GM12878 (cell line): ENCODE measurements around the gene LHFPL3. TPM values are rescaled to one million over a fixed set of nuclear protein-coding genes. Genes with fewer than 3 reads are reported as not detected.

Source experiments
- ATAC-seq: fragments of 200-7000 bp; cut with Tn5 transposase; 3 replicates; pipeline ENCODE4 v1.9.1; 2020; ENCODE audit warnings: mild to moderate bottlenecking, moderate library complexity
- BruUV-seq: library from RNA; stranded (reverse); fragments of 400-500 nt; replicated peaks from 2 replicates; lab custom pipeline; 2021; lab: Mats Ljungman, UMichigan
- CTCF ChIA-PET: fragments of 300-600 bp; sonication (Branson Sonifier 250); formaldehyde crosslinking; extraction: SDS; loops from one replicate; lab custom pipeline; 2021; ENCODE audit warnings: inconsistent platforms; lab: Yijun Ruan, JAX
- POLR2A ChIA-PET: fragments of 350-600 bp; formaldehyde crosslinking; extraction: SDS; loops from one replicate; lab custom pipeline; 2021; ENCODE audit warnings: inconsistent platforms; lab: Charles Lee
- RAD21 ChIA-PET: fragments of 300-600 bp; sonication (Branson Sonifier 250); formaldehyde crosslinking; loops from one replicate; lab custom pipeline; 2023; ENCODE audit warnings: antibody characterized with exemption; ENCODE audit not compliant: unreplicated experiment; lab: Charles Lee
- SMC1A ChIA-PET: fragments of 300-600 bp; sonication (Branson Sonifier 250); formaldehyde crosslinking; loops from one replicate; lab custom pipeline; 2023; ENCODE audit not compliant: unreplicated experiment, uncharacterized antibody; lab: Charles Lee
- DNase-seq: peaks from one replicate; pipeline ENCODE4 v3.0.0-alpha.2; 2011; ENCODE audit warnings: low read depth, low spot score
- FAIRE-seq: peaks from 3 replicates; lab custom pipeline; 2011; peaks lifted over from hg19 to GRCh38; lab: Jason Lieb, UNC
- H2AFZ ChIP-seq: 2 replicates; pipeline ENCODE4 v1.6.0; 2011; ENCODE audit warnings: low read depth, low read length, control low read depth; ENCODE audit not compliant: control insufficient read depth
- H3K27ac ChIP-seq: 2 replicates; pipeline ENCODE4 v1.5.1; 2011; ENCODE audit warnings: control low read depth; ENCODE audit not compliant: control insufficient read depth, insufficient read depth
- H3K27me3 ChIP-seq, 2 experiments: replicated peaks in 1 of 2; 2 replicates each; pipeline versions ENCODE4 v1.6.0 to v1.6.1; 2011; ENCODE audit warnings: low read length in 1 of 2; ENCODE audit not compliant: control insufficient read depth in 2 of 2, insufficient read depth in 2 of 2
- H3K36me3 ChIP-seq, 2 experiments: 2 replicates each; pipeline ENCODE4 v1.5.1; 2011; ENCODE audit warnings: low read length in 1 of 2; ENCODE audit not compliant: control insufficient read depth in 2 of 2, insufficient read depth in 2 of 2
- H3K4me1 ChIP-seq: 2 replicates; pipeline ENCODE4 v1.6.1; 2011; ENCODE audit warnings: mild to moderate bottlenecking, low read length, moderate library complexity, mixed read lengths; ENCODE audit not compliant: control insufficient read depth, insufficient read depth
- H3K4me2 ChIP-seq: 2 replicates; pipeline ENCODE4 v1.6.0; 2011; ENCODE audit warnings: control low read depth; ENCODE audit not compliant: control insufficient read depth, insufficient read depth
- H3K4me3 ChIP-seq: fragments of 200-600 bp; sonication (generic); 2 replicates; pipeline ENCODE4 v1.5.1; 2016
- H3K79me2 ChIP-seq: 2 replicates; pipeline ENCODE4 v1.6.0; 2011; ENCODE audit warnings: low read length; ENCODE audit not compliant: control insufficient read depth, insufficient read depth
- H3K9ac ChIP-seq: 2 replicates; pipeline ENCODE4 v1.8.0; 2011; ENCODE audit warnings: low read length, control low read depth, mixed read lengths; ENCODE audit not compliant: control insufficient read depth, insufficient read depth
- H3K9me3 ChIP-seq: replicated peaks from 3 replicates; pipeline ENCODE4 v1.5.1; 2011; ENCODE audit warnings: mild to moderate bottlenecking, low read length; ENCODE audit not compliant: control insufficient read depth, insufficient read depth
- H4K20me1 ChIP-seq: 2 replicates; pipeline ENCODE4 v1.6.0; 2011; ENCODE audit not compliant: control insufficient read depth, insufficient read depth
- CHD2 ChIP-seq: IDR thresholded peaks from 2 replicates; pipeline ENCODE4 v1.6.1; 2011; ENCODE audit warnings: low read depth, low read length, improper control_type of control experiment, borderline replicate concordance
- GATAD2B ChIP-seq: fragments of 450-650 bp; conservative IDR thresholded peaks from 2 replicates; pipeline ENCODE4 v1.6.1; 2017; ENCODE audit warnings: low read depth, mild to moderate bottlenecking, moderate library complexity
- NR2C1 ChIP-seq: fragments of 450-650 bp; IDR thresholded peaks from 2 replicates; pipeline ENCODE4 v1.6.1; 2017; ENCODE audit warnings: antibody characterized with exemption, mild to moderate bottlenecking, moderate library complexity
- SPI1 ChIP-seq: IDR thresholded peaks from 2 replicates; pipeline ENCODE4 v1.6.1; 2011; ENCODE audit warnings: low read depth, mild to moderate bottlenecking, low read length, moderate library complexity, borderline replicate concordance; ENCODE audit not compliant: insufficient read depth
- SREBF1 ChIP-seq: IDR thresholded peaks from 2 replicates; pipeline ENCODE4 v1.6.1; 2012; ENCODE audit warnings: mild to moderate bottlenecking, low read length
- TCF3 ChIP-seq: IDR thresholded peaks from 2 replicates; pipeline ENCODE4 v1.6.1; 2012; ENCODE audit warnings: low read depth, mild to moderate bottlenecking, low read length, borderline replicate concordance; ENCODE audit not compliant: insufficient read depth
- YY1 ChIP-seq: IDR thresholded peaks from 2 replicates; pipeline ENCODE4 v1.6.1; 2011; ENCODE audit warnings: low read depth, mild to moderate bottlenecking, low read length
- ZSCAN29 ChIP-seq: fragments of 450-650 bp; IDR thresholded peaks from 2 replicates; pipeline ENCODE4 v1.6.1; 2017; ENCODE audit warnings: mild to moderate bottlenecking, moderate library complexity
- ZZZ3 ChIP-seq: IDR thresholded peaks from 2 replicates; pipeline ENCODE4 v1.6.1; 2011; ENCODE audit warnings: low read depth; ENCODE audit not compliant: control insufficient read depth, insufficient read length
- WGBS: methylation state at CpG from one replicate; pipeline ENCODE4 v1.1.6; 2016; ENCODE audit warnings: low lambda C conversion rate; ENCODE audit not compliant: insufficient replicate concordance, insufficient coverage; ENCODE audit errors: missing lambda C conversion rate; 5-methylcytosine and 5-hydroxymethylcytosine counted together
- in situ Hi-C: fragments of 300-500 bp; cut with MboI; formaldehyde crosslinking; loops from 9 replicates; pipeline ENCODE4 v1.14.3; 2018; ENCODE audit warnings: mixed read lengths
- intact Hi-C: fragments of 100-400 bp; cut with micrococcal nuclease; formaldehyde crosslinking; loops from one replicate; pipeline ENCODE4 v1.14.2; 2022; ENCODE audit not compliant: unreplicated experiment
- polyA plus RNA-seq, 11 experiments: library from polyadenylated mRNA; depleted of rRNA in 4 of 11; unstranded in 6 of 11; stranded (reverse) in 5 of 11; fragments of >200 nt; fragmentation: Nextera tagmentation in 4 of 11; fragmentation: Illumina TruSeq in 1 of 11; extraction: Ambion mirVana in 4 of 11; extraction: Trizol in 1 of 11; gene quantifications; 1 replicate in 1 of 11; 2 replicates in 10 of 11; pipeline versions ENCODE4 v1.2.1 to v1.2.3, GENCODE V29; 2011 to 2016; ENCODE audit warnings: inconsistent platforms in 2 of 11, missing spikeins in 2 of 11, low read depth in 1 of 11
- total RNA-seq, 4 experiments: library from RNA; depleted of rRNA in 3 of 4; stranded (reverse); fragments of >200 nt in 3 of 4; fragmentation: Illumina TruSeq in 1 of 4; extraction: Trizol in 1 of 4; gene quantifications; 2 replicates each; pipeline versions ENCODE4 v1.2.1 to v1.2.3, GENCODE V29; 2013 to 2021
- TF ChIP-seq, protein P1 (sequence below): IDR thresholded peaks from 2 replicates; pipeline ENCODE4 v1.6.1; 2012; ENCODE audit warnings: mild to moderate bottlenecking, low read depth, low read length
- TF ChIP-seq, protein P2 (sequence below): IDR thresholded peaks from 2 replicates; pipeline ENCODE4 v1.6.1; 2012; ENCODE audit warnings: low read length, inconsistent platforms
- TF ChIP-seq, protein P3 (sequence below): IDR thresholded peaks from 2 replicates; pipeline ENCODE4 v1.6.1; 2012; ENCODE audit warnings: improper control_type of control experiment, low read depth, low read length; ENCODE audit not compliant: insufficient replicate concordance

The LHFPL3 gene
- total and polyA plus RNA-seq, 10 of the 15 experiments (the other 5 are each of a cell fraction or from before 2014, with no cell fraction given): 0.09 TPM; not detected in 9

DNA sequence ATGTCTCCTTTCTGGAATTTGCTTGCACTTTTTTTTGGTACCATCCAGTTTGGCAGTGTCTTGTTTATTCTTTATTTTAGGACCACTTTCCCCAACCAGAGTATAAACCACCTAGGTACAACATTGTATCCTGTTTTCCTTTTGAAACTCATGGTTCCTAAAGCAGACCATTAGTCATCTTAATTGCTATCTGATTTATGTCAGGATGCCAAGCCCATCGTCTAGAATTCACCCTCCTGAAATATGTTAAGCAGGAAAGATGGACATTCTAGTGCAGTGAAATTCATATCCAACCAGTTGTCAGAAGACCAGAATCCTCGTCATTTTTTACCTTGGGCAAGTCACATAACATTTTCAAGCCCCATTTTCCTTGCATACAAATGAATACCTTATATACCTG is 462.0 kb downstream of the LHFPL3 start:
- no peaks in the 10 kb centered on the region for H4K20me1 ChIP-seq
- no peak overlapping the region for H3K4me3 ChIP-seq
- FAIRE-seq: no peak
- no TSS peak for BruUV-seq
- no peaks in the 10 kb centered on the region for H3K79me2 ChIP-seq
- ChIA-PET CTCF (no interaction called here), SMC1A (no interaction called here), RAD21 (no interaction called here), POLR2A (no interaction called here)
- no peak overlapping the region for H2AFZ ChIP-seq
- H3K27me3 ChIP-seq: no peaks in the 10 kb centered on the region; a peak in 2 of 4 replicates
- H3K4me1 ChIP-seq: no peaks in the 10 kb centered on the region
- no peak for DNase-seq
- no peak overlapping the region for H3K27ac ChIP-seq
- H3K9ac ChIP-seq: no peak overlapping the region
- in situ Hi-C loops (no loop called here), intact Hi-C loops (no loop called here)
- no peak for ATAC-seq
- 0% methylated on average over 2 of the region's 2 CpGs for WGBS
- no peak overlapping the region for H3K4me2 ChIP-seq
- H3K36me3 ChIP-seq: no peaks in the 10 kb centered on the region
- no peak for TF ChIP-seq ZSCAN29
- TF ChIP-seq TCF3: no peak
- no peak for TF ChIP-seq ZZZ3
- no peak for TF ChIP-seq CHD2
- no peak for TF ChIP-seq SPI1
- TF ChIP-seq YY1: no peak
- no peak for TF ChIP-seq NR2C1
- TF ChIP-seq GATAD2B: no peak
- TF ChIP-seq, protein P1, sequence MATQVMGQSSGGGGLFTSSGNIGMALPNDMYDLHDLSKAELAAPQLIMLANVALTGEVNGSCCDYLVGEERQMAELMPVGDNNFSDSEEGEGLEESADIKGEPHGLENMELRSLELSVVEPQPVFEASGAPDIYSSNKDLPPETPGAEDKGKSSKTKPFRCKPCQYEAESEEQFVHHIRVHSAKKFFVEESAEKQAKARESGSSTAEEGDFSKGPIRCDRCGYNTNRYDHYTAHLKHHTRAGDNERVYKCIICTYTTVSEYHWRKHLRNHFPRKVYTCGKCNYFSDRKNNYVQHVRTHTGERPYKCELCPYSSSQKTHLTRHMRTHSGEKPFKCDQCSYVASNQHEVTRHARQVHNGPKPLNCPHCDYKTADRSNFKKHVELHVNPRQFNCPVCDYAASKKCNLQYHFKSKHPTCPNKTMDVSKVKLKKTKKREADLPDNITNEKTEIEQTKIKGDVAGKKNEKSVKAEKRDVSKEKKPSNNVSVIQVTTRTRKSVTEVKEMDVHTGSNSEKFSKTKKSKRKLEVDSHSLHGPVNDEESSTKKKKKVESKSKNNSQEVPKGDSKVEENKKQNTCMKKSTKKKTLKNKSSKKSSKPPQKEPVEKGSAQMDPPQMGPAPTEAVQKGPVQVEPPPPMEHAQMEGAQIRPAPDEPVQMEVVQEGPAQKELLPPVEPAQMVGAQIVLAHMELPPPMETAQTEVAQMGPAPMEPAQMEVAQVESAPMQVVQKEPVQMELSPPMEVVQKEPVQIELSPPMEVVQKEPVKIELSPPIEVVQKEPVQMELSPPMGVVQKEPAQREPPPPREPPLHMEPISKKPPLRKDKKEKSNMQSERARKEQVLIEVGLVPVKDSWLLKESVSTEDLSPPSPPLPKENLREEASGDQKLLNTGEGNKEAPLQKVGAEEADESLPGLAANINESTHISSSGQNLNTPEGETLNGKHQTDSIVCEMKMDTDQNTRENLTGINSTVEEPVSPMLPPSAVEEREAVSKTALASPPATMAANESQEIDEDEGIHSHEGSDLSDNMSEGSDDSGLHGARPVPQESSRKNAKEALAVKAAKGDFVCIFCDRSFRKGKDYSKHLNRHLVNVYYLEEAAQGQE: no peak
- no peak for TF ChIP-seq SREBF1
- TF ChIP-seq, protein P2, sequence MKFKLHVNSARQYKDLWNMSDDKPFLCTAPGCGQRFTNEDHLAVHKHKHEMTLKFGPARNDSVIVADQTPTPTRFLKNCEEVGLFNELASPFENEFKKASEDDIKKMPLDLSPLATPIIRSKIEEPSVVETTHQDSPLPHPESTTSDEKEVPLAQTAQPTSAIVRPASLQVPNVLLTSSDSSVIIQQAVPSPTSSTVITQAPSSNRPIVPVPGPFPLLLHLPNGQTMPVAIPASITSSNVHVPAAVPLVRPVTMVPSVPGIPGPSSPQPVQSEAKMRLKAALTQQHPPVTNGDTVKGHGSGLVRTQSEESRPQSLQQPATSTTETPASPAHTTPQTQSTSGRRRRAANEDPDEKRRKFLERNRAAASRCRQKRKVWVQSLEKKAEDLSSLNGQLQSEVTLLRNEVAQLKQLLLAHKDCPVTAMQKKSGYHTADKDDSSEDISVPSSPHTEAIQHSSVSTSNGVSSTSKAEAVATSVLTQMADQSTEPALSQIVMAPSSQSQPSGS: no peak
- TF ChIP-seq, protein P3, sequence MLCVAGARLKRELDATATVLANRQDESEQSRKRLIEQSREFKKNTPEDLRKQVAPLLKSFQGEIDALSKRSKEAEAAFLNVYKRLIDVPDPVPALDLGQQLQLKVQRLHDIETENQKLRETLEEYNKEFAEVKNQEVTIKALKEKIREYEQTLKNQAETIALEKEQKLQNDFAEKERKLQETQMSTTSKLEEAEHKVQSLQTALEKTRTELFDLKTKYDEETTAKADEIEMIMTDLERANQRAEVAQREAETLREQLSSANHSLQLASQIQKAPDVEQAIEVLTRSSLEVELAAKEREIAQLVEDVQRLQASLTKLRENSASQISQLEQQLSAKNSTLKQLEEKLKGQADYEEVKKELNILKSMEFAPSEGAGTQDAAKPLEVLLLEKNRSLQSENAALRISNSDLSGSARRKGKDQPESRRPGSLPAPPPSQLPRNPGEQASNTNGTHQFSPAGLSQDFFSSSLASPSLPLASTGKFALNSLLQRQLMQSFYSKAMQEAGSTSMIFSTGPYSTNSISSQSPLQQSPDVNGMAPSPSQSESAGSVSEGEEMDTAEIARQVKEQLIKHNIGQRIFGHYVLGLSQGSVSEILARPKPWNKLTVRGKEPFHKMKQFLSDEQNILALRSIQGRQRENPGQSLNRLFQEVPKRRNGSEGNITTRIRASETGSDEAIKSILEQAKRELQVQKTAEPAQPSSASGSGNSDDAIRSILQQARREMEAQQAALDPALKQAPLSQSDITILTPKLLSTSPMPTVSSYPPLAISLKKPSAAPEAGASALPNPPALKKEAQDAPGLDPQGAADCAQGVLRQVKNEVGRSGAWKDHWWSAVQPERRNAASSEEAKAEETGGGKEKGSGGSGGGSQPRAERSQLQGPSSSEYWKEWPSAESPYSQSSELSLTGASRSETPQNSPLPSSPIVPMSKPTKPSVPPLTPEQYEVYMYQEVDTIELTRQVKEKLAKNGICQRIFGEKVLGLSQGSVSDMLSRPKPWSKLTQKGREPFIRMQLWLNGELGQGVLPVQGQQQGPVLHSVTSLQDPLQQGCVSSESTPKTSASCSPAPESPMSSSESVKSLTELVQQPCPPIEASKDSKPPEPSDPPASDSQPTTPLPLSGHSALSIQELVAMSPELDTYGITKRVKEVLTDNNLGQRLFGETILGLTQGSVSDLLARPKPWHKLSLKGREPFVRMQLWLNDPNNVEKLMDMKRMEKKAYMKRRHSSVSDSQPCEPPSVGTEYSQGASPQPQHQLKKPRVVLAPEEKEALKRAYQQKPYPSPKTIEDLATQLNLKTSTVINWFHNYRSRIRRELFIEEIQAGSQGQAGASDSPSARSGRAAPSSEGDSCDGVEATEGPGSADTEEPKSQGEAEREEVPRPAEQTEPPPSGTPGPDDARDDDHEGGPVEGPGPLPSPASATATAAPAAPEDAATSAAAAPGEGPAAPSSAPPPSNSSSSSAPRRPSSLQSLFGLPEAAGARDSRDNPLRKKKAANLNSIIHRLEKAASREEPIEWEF: no peak
- H3K9me3 ChIP-seq: no peaks in the 10 kb centered on the region
